ENCODE measurements around the gene KNTC1. TPM values are rescaled to one million over a fixed set of nuclear protein-coding genes. Genes with fewer than 3 reads are reported as not detected.

Gene KNTC1
- total and polyA plus RNA-seq, 2 of the 13 experiments (the other 11 are each of a cell fraction or from before 2014, with no cell fraction given): 45.1 to 57.6 TPM

DNA sequence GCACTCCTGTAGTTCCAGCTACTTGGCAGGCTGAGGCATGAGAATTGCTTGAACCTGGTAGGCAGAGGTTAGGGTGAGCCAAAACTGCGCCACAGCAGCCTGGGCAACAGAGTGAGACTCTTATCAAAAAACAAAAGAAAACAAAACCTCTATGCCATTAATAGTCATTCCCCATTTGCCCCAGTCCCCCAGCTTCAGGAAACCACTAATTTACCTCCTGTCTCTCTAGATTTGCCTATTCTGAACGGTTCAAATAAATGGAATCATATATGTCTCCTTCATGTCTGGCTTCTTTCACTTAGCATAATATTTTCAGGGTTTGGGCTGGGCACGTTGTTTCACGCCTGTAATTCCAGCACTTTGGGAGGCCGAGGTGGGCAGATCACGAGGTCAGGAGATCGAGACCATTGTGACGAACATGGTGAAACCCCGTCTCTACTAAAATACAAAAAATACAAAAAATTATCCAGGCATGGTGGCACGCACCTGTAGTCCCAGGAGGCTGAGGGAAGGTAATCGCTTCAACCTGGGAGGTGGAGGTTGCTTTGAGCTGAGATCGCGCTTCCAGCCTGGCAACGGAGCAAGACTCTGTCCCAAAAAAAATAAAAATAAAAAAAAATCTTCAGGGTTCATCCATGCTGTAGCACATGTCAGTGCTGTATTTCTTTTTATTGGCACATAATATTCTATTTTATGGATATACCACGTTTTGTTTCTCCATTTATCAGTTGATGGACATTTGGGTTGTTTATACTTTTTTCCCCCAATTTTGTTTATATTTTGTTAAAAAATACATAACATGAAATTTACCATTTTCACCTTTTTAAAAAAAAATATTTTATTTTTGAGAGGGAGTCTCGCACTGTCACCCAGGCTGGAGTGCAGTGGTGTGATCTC lies 31.9 kb downstream of the KNTC1 start (continued):
- TF ChIP-seq KDM1A (CRISPR knock-in tag; IDR thresholded peaks at IDR 0.05) (no peak), PATZ1 (CRISPR knock-in tag; IDR thresholded peaks at IDR 0.05) (no peak), ZUFSP (CRISPR knock-in tag; IDR thresholded peaks at IDR 0.05; ENCODE audit: borderline replicate concordance) (no peak)
- TF ChIP-seq, protein P1, sequence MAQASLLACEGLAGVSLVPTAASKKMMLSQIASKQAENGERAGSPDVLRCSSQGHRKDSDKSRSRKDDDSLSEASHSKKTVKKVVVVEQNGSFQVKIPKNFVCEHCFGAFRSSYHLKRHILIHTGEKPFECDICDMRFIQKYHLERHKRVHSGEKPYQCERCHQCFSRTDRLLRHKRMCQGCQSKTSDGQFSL (CRISPR knock-in tag; IDR thresholded peaks at IDR 0.05): no peak

DNA sequence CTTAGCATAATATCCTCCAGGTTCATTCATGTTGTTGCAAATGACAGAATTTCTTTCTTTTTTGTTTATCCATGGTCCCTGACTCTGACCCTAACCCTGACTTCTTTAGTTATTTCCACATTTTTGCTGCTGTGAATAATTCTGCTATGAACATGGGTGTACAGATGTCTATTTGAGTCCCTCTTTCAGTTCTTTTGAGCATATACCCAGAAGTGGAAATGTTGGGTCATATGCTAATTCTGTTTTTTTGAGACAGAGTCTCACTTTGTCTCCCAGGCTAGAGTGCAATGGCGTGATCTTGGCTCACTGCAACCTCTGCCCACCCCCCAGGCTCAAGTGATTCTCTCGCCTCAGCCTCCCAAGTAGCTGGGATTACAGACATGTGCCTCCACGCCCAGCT lies 33.1 kb downstream of the KNTC1 start:
- Histone ChIP-seq H3K27me3 (ENCODE audit: control insufficient read depth in 1 of 2, insufficient read depth in 2 of 2, low read length in 2 of 2) (no peaks in the 10 kb centered on the region; a peak in 1 of 5 replicates), H2AFZ (ENCODE audit: low read length) (no peak overlapping the region), H4K20me1 (ENCODE audit: insufficient read depth, low read length) (no peaks in the 10 kb centered on the region), H3K36me3 (replicated peaks in 1 of 2; ENCODE audit: control insufficient read depth in 1 of 2, insufficient read depth in 2 of 2, low read length in 2 of 2) (peaks cover 3 to 43% of the 10 kb centered on the region in 2 experiments), H3K4me2 (ENCODE audit: low read depth, low read length) (no peak overlapping the region), H3K27ac (ENCODE audit: extremely low read length, insufficient read depth, low read length) (no peak overlapping the region), H3K9ac (ENCODE audit: insufficient read depth, low read depth, low read length) (no peak overlapping the region), H3K9me3 (ENCODE audit: low read length) (no peaks in the 10 kb centered on the region), H3K79me2 (ENCODE audit: insufficient read depth, low read length) (no peaks in the 10 kb centered on the region), H3K4me3 (replicated peaks in 1 of 3; ENCODE audit: insufficient read depth in 1 of 3, low read depth in 2 of 3, low read length in 3 of 3) (no peak overlapping the region), H3K4me1 (ENCODE audit: insufficient read depth, low read length) (no peaks in the 10 kb centered on the region)
- in situ Hi-C loops (cut with HindIII; ENCODE audit: extremely low pct_ligation_motif_present, low pct_unique_long_range_greater_than_20kb) (no loop called here), intact Hi-C loops (cut with micrococcal nuclease; ENCODE audit: unreplicated experiment) (no loop called here)
- ChIA-PET CTCF (ENCODE audit: low intra/inter-chr PET ratio, low total read pairs) (no interaction called here), POLR2A (no interaction called here)
- no peak for ATAC-seq
- no TSS peak for BruUV-seq (replicated peaks)
- no peak for DNase-seq (ENCODE audit: low spot score)
- 96% methylated on average over 3 of the region's 3 CpGs for WGBS (ENCODE audit: low lambda C conversion rate)
- no peak for FAIRE-seq
- TF ChIP-seq ZNF484 (CRISPR knock-in tag; IDR thresholded peaks at IDR 0.05; ENCODE audit: borderline replicate concordance, low read depth): no peak
- no peak for TF ChIP-seq NCOA1 (CRISPR knock-in tag; IDR thresholded peaks at IDR 0.05)
- no peak for TF ChIP-seq KIAA2018 (CRISPR knock-in tag; IDR thresholded peaks at IDR 0.05; ENCODE audit: borderline replicate concordance)
- TF ChIP-seq ATF7-NPFF (CRISPR knock-in tag; IDR thresholded peaks at IDR 0.05; ENCODE audit: low read depth): no peak

Measured in HepG2 (cell line).